Measurements from ENCODE around the gene TMEM245.

The TMEM245 gene

DNA sequence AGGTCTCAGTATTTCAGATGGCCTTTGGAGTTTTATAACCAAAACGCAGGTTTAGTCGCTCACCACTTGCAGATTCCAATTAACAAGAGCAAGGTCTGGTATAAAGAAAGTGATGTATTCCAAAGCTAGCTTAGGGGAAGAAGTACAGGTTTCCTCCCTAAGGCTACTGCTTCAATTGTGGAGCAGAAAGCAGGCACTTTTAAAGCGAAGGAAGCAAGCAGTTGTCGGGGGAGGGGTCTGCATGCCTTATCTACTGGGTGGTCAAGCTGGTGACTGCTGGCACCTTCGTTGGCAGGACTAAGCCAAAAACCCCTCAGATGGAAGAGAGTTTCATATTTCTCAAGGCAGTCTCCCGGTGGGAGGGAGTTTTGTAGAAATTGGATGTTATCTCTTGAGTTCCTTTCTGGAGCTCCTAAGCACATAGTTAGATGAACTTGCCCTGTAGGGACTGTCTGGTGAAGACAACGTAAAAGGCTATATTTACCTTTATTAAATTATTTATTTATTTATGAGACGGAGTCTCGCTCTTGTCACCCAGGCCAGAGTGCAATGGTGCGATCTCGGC is 1.6 kb upstream of the TMEM245 start (continued):
- TF ChIP-seq ZNF514 (tag by site-specific recombination; IDR thresholded peaks at IDR 0.05), result no peak
- TF ChIP-seq, protein P1, sequence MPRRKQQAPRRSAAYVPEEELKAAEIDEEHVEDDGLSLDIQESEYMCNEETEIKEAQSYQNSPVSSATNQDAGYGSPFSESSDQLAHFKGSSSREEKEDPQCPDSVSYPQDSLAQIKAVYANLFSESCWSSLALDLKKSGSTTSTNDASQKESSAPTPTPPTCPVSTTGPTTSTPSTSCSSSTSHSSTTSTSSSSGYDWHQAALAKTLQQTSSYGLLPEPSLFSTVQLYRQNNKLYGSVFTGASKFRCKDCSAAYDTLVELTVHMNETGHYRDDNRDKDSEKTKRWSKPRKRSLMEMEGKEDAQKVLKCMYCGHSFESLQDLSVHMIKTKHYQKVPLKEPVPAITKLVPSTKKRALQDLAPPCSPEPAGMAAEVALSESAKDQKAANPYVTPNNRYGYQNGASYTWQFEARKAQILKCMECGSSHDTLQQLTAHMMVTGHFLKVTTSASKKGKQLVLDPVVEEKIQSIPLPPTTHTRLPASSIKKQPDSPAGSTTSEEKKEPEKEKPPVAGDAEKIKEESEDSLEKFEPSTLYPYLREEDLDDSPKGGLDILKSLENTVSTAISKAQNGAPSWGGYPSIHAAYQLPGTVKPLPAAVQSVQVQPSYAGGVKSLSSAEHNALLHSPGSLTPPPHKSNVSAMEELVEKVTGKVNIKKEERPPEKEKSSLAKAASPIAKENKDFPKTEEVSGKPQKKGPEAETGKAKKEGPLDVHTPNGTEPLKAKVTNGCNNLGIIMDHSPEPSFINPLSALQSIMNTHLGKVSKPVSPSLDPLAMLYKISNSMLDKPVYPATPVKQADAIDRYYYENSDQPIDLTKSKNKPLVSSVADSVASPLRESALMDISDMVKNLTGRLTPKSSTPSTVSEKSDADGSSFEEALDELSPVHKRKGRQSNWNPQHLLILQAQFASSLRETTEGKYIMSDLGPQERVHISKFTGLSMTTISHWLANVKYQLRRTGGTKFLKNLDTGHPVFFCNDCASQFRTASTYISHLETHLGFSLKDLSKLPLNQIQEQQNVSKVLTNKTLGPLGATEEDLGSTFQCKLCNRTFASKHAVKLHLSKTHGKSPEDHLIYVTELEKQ (tag by site-specific recombination; IDR thresholded peaks at IDR 0.05; ENCODE audit: borderline replicate concordance), result no peak
- TF ChIP-seq, protein P2, sequence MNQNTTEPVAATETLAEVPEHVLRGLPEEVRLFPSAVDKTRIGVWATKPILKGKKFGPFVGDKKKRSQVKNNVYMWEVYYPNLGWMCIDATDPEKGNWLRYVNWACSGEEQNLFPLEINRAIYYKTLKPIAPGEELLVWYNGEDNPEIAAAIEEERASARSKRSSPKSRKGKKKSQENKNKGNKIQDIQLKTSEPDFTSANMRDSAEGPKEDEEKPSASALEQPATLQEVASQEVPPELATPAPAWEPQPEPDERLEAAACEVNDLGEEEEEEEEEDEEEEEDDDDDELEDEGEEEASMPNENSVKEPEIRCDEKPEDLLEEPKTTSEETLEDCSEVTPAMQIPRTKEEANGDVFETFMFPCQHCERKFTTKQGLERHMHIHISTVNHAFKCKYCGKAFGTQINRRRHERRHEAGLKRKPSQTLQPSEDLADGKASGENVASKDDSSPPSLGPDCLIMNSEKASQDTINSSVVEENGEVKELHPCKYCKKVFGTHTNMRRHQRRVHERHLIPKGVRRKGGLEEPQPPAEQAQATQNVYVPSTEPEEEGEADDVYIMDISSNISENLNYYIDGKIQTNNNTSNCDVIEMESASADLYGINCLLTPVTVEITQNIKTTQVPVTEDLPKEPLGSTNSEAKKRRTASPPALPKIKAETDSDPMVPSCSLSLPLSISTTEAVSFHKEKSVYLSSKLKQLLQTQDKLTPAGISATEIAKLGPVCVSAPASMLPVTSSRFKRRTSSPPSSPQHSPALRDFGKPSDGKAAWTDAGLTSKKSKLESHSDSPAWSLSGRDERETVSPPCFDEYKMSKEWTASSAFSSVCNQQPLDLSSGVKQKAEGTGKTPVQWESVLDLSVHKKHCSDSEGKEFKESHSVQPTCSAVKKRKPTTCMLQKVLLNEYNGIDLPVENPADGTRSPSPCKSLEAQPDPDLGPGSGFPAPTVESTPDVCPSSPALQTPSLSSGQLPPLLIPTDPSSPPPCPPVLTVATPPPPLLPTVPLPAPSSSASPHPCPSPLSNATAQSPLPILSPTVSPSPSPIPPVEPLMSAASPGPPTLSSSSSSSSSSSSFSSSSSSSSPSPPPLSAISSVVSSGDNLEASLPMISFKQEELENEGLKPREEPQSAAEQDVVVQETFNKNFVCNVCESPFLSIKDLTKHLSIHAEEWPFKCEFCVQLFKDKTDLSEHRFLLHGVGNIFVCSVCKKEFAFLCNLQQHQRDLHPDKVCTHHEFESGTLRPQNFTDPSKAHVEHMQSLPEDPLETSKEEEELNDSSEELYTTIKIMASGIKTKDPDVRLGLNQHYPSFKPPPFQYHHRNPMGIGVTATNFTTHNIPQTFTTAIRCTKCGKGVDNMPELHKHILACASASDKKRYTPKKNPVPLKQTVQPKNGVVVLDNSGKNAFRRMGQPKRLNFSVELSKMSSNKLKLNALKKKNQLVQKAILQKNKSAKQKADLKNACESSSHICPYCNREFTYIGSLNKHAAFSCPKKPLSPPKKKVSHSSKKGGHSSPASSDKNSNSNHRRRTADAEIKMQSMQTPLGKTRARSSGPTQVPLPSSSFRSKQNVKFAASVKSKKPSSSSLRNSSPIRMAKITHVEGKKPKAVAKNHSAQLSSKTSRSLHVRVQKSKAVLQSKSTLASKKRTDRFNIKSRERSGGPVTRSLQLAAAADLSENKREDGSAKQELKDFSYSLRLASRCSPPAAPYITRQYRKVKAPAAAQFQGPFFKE (tag by site-specific recombination; IDR thresholded peaks at IDR 0.05; ENCODE audit: borderline replicate concordance), result no peak
- TF ChIP-seq ZNF211 (tag by site-specific recombination; IDR thresholded peaks at IDR 0.05; ENCODE audit: low read depth), result no peak
- TF ChIP-seq YY2 (tag by site-specific recombination; IDR thresholded peaks at IDR 0.05), result no peak
- no peak for TF ChIP-seq ZNF561 (tag by site-specific recombination; IDR thresholded peaks at IDR 0.05; ENCODE audit: borderline replicate concordance)
- no peak for TF ChIP-seq ZNF544 (tag by site-specific recombination; IDR thresholded peaks at IDR 0.05)

- no peaks in the 10 kb centered on the region for H3K4me1 ChIP-seq (ENCODE audit: control insufficient read depth, insufficient read depth, low read length)
- no peak overlapping the region for H3K27ac ChIP-seq (ENCODE audit: extremely low read depth, low read depth, low read length)
- CTCF ChIA-PET, result interaction anchor here (0.7 to 1.3 kb wide), 2 partner anchors 9 to 63 kb away, joined by 3 to 5 read pairs; no protein-coding TSS in a partner anchor
- no peaks in the 10 kb centered on the region for H3K36me3 ChIP-seq (ENCODE audit: control insufficient read depth in 2 of 2, insufficient read depth in 1 of 2, low read length in 2 of 2)
- H3K9me3 ChIP-seq (ENCODE audit: control insufficient read depth, insufficient read depth, low read depth, low read length), result no peaks in the 10 kb centered on the region
- peak overlapping the region; percentile 9; the same call in 1 of the 2 replicates for H3K4me3 ChIP-seq (ENCODE audit: low read depth, low read length)
- POLR2A ChIA-PET, result interaction anchor here (0.7 to 3.4 kb wide), 7 partner anchors 9 to 109 kb away, joined by 3 to 32 read pairs (median 8); no protein-coding TSS in a partner anchor
- TF ChIP-seq ZNF768 (tag by site-specific recombination; IDR thresholded peaks at IDR 0.05) (no peak), EGR2 (tag by site-specific recombination; IDR thresholded peaks at IDR 0.05; ENCODE audit: low read depth) (no peak), SALL2 (tag by site-specific recombination; IDR thresholded peaks at IDR 0.05; ENCODE audit: borderline replicate concordance) (no peak), ZBTB8A (tag by site-specific recombination; IDR thresholded peaks at IDR 0.05) (no peak), ZNF664 (tag by site-specific recombination; IDR thresholded peaks at IDR 0.05) (peak; percentile 83), ZNF280C (tag by site-specific recombination; IDR thresholded peaks at IDR 0.05) (no peak), ZNF391 (tag by site-specific recombination; IDR thresholded peaks at IDR 0.05; ENCODE audit: borderline replicate concordance, low read depth) (no peak), ZNF792 (tag by site-specific recombination; IDR thresholded peaks at IDR 0.05) (no peak), ZNF830 (tag by site-specific recombination; IDR thresholded peaks at IDR 0.05; ENCODE audit: low read depth) (no peak)
- TF ChIP-seq, protein P3, sequence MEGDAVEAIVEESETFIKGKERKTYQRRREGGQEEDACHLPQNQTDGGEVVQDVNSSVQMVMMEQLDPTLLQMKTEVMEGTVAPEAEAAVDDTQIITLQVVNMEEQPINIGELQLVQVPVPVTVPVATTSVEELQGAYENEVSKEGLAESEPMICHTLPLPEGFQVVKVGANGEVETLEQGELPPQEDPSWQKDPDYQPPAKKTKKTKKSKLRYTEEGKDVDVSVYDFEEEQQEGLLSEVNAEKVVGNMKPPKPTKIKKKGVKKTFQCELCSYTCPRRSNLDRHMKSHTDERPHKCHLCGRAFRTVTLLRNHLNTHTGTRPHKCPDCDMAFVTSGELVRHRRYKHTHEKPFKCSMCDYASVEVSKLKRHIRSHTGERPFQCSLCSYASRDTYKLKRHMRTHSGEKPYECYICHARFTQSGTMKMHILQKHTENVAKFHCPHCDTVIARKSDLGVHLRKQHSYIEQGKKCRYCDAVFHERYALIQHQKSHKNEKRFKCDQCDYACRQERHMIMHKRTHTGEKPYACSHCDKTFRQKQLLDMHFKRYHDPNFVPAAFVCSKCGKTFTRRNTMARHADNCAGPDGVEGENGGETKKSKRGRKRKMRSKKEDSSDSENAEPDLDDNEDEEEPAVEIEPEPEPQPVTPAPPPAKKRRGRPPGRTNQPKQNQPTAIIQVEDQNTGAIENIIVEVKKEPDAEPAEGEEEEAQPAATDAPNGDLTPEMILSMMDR (tag by site-specific recombination; IDR thresholded peaks at IDR 0.05), result no peak
- TF ChIP-seq, protein P4, sequence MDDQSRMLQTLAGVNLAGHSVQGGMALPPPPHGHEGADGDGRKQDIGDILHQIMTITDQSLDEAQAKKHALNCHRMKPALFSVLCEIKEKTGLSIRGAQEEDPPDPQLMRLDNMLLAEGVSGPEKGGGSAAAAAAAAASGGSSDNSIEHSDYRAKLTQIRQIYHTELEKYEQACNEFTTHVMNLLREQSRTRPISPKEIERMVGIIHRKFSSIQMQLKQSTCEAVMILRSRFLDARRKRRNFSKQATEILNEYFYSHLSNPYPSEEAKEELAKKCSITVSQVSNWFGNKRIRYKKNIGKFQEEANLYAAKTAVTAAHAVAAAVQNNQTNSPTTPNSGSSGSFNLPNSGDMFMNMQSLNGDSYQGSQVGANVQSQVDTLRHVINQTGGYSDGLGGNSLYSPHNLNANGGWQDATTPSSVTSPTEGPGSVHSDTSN (CRISPR knock-in tag; IDR thresholded peaks at IDR 0.05), result no peak
- TF ChIP-seq, protein P5, sequence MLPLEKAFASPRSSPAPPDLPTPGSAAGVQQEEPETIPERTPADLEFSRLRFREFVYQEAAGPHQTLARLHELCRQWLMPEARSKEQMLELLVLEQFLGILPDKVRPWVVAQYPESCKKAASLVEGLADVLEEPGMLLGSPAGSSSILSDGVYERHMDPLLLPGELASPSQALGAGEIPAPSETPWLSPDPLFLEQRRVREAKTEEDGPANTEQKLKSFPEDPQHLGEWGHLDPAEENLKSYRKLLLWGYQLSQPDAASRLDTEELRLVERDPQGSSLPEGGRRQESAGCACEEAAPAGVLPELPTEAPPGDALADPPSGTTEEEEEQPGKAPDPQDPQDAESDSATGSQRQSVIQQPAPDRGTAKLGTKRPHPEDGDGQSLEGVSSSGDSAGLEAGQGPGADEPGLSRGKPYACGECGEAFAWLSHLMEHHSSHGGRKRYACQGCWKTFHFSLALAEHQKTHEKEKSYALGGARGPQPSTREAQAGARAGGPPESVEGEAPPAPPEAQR (tag by site-specific recombination; IDR thresholded peaks at IDR 0.05), result no peak
These were observed 550 bp upstream of the TMEM245 start for GRCh38 chr9:109120204-109120789.
